Liver (tissue), 3 donors: ENCODE data around the gene CNTN5.

Experiments used
- ATF3 ChIP-seq: IDR thresholded peaks from 2 replicates; pipeline ENCODE4 v1.6.1; 2016; ENCODE audit warnings: antibody characterized with exemption
- CTCF ChIP-seq: fragments of 150-350 bp; IDR thresholded peaks from 2 replicates; pipeline ENCODE4 v1.5.1; 2017; ENCODE audit warnings: improper control_type of control experiment, low read depth, low read length; ENCODE audit not compliant: missing input control
- EGR1 ChIP-seq, 2 donors: IDR thresholded peaks; 2 replicates each; pipeline ENCODE4 v1.6.1; 2016 to 2018; ENCODE audit warnings: antibody characterized with exemption in 2 of 2, low read depth in 2 of 2
- FOXA1 ChIP-seq: IDR thresholded peaks from 2 replicates; pipeline ENCODE4 v1.6.1; 2016; ENCODE audit warnings: antibody characterized with exemption
- FOXA2 ChIP-seq: IDR thresholded peaks from 2 replicates; pipeline ENCODE4 v1.6.1; 2016; ENCODE audit warnings: antibody characterized with exemption
- GABPA ChIP-seq, 2 donors: IDR thresholded peaks in 1 of 2; conservative IDR thresholded peaks in 1 of 2; 2 replicates each; pipeline ENCODE4 v1.6.1; 2016; ENCODE audit warnings: antibody characterized with exemption in 2 of 2, mild to moderate bottlenecking in 1 of 2, moderate library complexity in 1 of 2
- MAX ChIP-seq: IDR thresholded peaks from 2 replicates; pipeline ENCODE4 v1.6.1; 2016; ENCODE audit warnings: antibody characterized with exemption
- RXRA ChIP-seq, 2 donors: IDR thresholded peaks; 2 replicates each; pipeline ENCODE4 v1.6.1; 2017 to 2018; ENCODE audit warnings: antibody characterized with exemption in 2 of 2, mild to moderate bottlenecking in 1 of 2
- YY1 ChIP-seq: IDR thresholded peaks from 2 replicates; pipeline ENCODE4 v1.6.1; 2016; ENCODE audit warnings: antibody characterized with exemption, mild to moderate bottlenecking
- donor health status: healthy.
- donor health status: healthy.

- TF ChIP-seq CTCF: no peak
- no peak for TF ChIP-seq FOXA2
- no peak for TF ChIP-seq ATF3
- TF ChIP-seq YY1: no peak
- TF ChIP-seq GABPA (IDR thresholded peaks at IDR 0.05 in 1 of 2, conservative IDR thresholded peaks at IDR 0.05 in 1 of 2): no peak
- no peak for TF ChIP-seq FOXA1
- TF ChIP-seq MAX: no peak
- TF ChIP-seq EGR1 (IDR thresholded peaks at IDR 0.05; ENCODE audit: low read depth in 2 of 2): no peak
- TF ChIP-seq RXRA (IDR thresholded peaks at IDR 0.05): no peak
Observed at GRCh38 chr11:99418927-99419720, 398.4 kb downstream of the CNTN5 start.
